ENCODE results near the gene BCKDHB.

GRCh38 chr6:80129485-80129884, 23.0 kb downstream of the BCKDHB start:
- TF ChIP-seq CTCF (IDR thresholded peaks at IDR 0.05; ENCODE audit: low read depth, low read length, poor library complexity, severe bottlenecking) = no peak
- no peak for TF ChIP-seq EZH2phosphoT487 (IDR thresholded peaks at IDR 0.05; ENCODE audit: borderline replicate concordance, low read length)

Data from DOHH2 (cell line).